GM12892 (cell line): ENCODE measurements around the gene IFI27.

ENCODE experiments used
- POLR2A ChIP-seq: IDR thresholded peaks from 2 replicates; pipeline ENCODE4 v1.6.1; 2011; ENCODE audit warnings: low read depth, low read length, control low read depth
- POLR2AphosphoS5 ChIP-seq: IDR thresholded peaks from 2 replicates; pipeline ENCODE4 v1.6.1; 2011; ENCODE audit warnings: low read depth, low read length, control low read depth
- TAF1 ChIP-seq: IDR thresholded peaks from 2 replicates; pipeline ENCODE4 v1.6.1; 2011; ENCODE audit warnings: low read depth, mild to moderate bottlenecking, control low read depth, low read length, borderline replicate concordance

GRCh38 chr14:94115631-94116030 lies 5.1 kb downstream of the IFI27 start:
- TF ChIP-seq POLR2A (no peak), POLR2AphosphoS5 (no peak), TAF1 (no peak)
